ENCODE data around the gene TBX18.

GRCh38 chr6:84789170-84789569, 24.8 kb upstream of the TBX18 start:
- TF ChIP-seq CTCF (conservative IDR thresholded peaks at IDR 0.05 in 1 of 2, IDR thresholded peaks at IDR 0.05 in 1 of 2; ENCODE audit: low read depth in 1 of 2, low read length in 2 of 2) (no peak), EZH2 (IDR thresholded peaks at IDR 0.05; ENCODE audit: low read length, missing control alignments) (no peak)

Measured in fibroblast of lung (primary cell).